T-helper 22 cell (primary cell): ENCODE data around the gene KANK4.
"Not testable (repeated sequence)": the region's sequence is repeated elsewhere in the genome, so short reads cannot be mapped to it uniquely, and the experiment has no call there.

Source experiments
- DNase-seq: peaks from one replicate; pipeline ENCODE4 v3.0.0-alpha.2; 2020; ENCODE audit warnings: low read depth

KANK4 gene

DNA sequence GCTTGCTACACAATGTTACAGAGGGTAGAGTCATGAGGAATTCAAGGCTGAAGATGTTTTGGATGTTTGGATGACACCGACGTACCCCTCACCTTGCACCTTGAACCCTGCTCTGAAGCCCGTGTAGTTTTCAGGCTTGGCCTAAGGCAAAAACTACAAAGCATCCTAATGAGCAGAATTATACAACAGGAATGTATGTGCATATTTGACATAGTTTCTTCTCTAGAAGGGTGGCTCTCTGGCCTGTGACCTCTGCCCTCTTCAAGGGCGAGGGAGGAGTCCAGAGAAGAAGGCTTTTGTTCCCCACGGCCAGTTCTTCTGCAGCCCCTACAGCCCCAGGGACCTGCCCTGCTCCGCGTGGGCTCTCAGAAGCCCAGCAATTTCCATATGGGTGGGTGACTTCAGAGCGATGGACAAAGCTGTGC is 81.3 kb downstream of the KANK4 start:
- DNase-seq = no peak

GRCh38 chr1:62237361-62237760 is 81.9 kb downstream of the KANK4 start:
- no peak for DNase-seq

GRCh38 chr1:62235576-62235975 is 83.7 kb downstream of the KANK4 start:
- no peak for DNase-seq

- DNase-seq = no peak
These were observed 84.5 kb downstream of the KANK4 start for GRCh38 chr1:62234688-62235087.

DNA sequence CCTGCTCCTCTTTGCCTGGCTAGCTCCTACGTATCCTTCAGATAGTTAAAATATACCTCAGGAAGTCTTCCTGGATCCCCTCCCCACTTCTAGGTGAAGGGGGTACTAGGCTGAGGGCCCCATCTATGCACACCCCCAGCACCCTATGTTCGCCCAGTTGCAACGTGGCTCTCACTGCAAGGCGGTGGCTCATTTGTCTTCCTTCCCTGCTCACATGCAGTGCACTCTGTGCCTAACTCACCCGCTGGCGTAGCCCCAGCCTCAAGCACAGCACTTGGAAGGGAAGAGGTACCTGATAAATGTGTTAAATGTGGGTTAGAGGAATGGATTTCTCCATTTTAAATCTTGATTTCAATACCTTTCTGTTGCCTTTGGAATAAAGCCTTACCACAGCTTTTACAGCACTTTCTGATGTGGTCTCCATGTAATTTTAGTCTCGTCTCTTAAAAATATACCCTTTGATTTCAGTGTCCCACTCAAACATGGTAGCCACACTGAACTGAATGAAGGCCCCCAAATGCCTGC is 85.2 kb downstream of the KANK4 start:
- DNase-seq = no peak

GRCh38 chr1:62232871-62233278 is 86.4 kb downstream of the KANK4 start:
- DNase-seq = no peak

DNA sequence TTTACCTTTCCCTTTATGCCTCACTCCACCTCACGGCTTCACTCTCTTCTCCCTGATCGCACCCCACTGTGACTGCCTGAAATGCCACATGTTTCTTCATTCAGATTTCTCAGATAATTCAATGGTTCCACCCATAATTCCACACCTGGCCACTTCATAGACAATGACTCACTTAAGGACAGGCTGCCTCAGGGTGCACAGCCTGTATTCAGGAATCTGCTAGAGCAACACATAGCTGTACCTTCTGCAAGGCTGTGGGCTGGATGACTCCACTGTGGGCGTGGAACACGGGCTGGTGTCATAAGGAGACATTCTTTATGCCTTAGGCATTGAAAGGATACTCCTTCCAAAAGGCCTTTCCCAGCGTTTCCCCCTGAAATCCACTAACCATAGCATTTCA is 88.5 kb downstream of the KANK4 start:
- no peak for DNase-seq

- DNase-seq = no peak
These were observed 89.3 kb downstream of the KANK4 start for GRCh38 chr1:62229932-62230331.

- DNase-seq = no peak
These were observed 89.8 kb downstream of the KANK4 start for GRCh38 chr1:62229468-62229867.

DNA sequence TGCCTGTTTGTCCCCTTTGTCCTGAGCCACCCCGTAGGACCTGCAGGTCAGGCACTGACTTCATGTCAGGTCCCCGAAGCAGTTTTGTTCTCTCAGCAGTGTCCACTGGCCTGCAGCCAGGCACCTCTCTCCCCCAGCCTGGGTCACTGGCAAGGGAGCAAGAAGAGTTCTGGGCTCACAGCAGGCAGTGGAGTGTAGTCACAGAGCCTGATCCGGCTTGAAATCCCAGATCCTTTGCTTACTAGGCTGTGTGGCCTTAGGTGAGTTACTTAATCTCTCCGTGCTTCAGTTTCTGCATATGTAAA is 90.4 kb downstream of the KANK4 start:
- no peak for DNase-seq

DNA sequence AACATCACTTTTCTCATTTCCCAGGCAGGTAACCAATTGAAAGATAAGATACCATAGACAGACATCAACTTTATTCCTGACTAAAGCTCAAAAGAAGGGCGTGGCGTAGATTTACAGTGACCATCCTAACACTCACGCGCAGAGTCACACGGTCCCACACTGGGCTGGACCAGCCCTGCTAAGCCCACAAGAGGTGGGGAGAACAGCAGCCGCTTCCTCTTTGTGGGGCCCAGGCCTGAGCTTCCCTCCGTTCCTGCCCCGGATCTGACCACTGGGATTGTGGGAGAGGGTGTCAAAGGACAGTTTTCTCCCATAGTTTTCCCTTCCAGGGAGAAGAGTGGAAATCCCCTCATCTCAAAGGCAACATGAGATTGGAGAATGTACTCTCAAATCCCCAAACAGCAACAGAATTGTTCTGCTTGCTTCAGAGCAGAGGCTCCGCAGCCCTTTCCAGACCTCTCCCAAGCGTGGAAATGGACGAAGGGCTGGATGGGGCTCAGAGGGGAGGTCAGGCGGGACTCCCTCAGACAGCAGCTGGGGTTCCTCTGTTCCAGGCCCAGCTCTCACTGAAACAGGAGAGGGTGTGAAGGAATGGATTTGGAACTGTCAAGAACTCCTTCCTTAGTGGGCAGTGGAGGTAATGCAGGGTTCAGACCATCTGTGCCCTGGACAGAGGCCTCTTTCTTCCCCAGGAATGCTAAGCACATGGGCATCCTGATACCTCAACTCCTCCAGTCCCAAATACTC is 90.9 kb downstream of the KANK4 start:
- no peak for DNase-seq

- DNase-seq = no peak
These were observed 91.7 kb downstream of the KANK4 start for GRCh38 chr1:62227496-62227895.

GRCh38 chr1:62224182-62224581 is 95.1 kb downstream of the KANK4 start:
- no peak for DNase-seq

DNA sequence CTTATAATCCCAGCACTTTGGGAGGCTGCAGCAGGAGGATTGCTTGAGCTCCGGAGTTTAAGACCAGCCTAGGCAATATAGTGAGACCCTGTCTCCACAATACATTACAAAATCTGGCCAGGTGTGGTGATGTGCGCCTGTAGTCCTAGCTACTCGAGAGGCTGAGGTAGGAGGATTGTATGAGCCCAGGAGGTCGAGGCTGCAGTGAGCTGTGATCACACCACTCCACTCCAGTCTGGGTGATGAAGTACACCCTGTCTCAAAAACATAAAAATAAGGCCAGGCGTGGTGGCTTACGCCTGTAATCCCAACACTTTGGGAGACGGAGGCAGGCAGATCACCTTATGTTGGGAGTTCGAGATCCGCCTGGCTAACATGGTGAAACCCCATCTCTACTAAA is 96.9 kb downstream of the KANK4 start:
- no peak for DNase-seq

DNA sequence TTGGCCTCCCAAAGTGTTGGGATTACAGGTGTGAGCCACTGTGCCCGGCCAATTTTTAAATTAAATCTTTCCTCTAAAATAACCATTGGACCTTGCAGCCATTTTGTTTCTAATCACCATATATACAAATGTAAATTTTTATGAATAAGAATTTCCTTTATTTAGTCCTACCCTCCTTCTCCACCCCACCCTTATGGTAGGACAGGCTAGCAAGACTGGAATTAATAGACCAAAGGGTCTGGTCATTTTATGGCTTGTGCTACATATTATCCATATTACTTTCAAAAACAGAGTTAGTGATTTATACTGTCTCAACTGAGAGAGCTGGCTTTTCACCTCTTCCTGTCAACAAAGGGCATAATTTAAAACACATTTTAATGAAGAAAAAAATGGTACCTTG is 98.1 kb downstream of the KANK4 start:
- DNase-seq = no peak

DNA sequence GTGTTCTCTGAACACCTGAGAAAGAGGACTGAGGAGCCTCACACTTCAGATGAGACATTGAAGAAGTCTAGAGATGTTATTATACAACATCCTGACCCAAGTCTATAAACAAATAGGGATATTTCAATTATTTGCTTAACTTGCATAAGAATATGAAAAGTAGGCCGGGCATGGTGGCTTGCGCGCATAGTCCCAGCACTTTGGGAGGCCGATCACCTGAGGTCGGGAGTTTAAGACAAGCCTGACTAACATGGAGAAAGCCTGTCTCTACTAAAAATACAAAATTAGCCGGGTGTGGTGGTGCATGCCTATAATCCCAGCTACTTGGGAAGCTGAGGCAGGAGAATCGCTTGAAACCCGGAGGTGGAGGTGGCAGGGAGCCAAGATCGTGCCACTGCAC is 98.8 kb downstream of the KANK4 start:
- DNase-seq = not testable (repeated sequence)

DNA sequence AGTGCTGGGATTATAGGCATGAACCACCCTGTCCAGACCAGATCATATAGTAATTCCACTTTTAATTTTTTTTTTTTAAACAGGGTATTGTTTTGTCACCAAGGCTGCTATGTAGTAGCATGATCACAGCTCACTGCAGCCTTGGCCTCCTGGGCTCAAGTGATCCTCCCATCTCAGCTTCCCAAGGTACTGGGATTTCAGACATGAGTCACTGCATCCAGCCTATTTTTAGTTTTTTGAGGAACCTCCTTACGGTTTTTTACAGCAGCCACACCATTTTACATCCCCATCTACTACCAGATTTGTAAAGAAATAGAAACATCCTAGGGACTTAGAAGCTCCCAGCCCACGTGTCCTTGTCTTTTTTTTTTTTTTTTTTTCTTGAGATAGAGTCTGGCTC is 100.6 kb downstream of the KANK4 start:
- no peak for DNase-seq

DNA sequence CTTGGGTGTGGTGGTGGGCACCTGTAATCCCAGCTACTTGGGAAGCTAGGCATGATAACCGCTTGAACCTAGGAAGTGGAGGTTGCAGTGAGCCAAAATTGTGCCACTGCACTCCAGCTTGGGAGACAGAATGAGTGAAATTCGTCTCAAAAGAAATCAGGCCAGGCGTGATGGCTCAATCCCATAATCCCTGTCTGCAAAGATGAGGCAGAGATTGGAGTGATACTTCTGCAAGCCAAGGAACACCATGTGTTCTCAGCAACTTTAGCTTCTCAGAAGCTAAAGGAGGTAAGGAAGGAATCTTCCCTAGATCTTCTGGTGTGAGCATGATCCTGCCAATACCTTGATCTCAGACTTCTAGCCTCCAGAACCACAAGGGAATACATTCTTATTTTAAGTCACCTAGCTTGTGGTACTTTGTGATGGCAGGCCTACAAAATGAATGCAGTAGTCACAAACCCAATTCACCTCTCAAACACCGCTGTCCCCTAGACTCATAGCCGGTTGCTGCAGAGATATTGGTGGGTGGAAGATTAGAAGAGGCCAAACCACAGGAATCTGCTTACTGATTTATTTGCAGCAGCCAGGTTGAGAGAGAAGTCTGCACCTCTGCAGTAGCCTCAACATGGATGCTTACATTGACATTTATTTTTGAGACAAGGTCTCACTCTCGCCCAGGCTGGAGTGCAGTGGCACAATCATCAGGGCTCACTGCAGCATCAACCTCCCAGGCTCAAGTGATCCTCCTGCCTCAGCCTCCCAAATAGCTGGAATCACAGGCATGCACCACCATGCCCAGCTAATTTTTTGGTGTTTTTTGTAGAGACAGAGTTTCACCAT is 105.9 kb downstream of the KANK4 start:
- no peak for DNase-seq

- no peak for DNase-seq
These were observed 106.8 kb downstream of the KANK4 start for GRCh38 chr1:62212411-62212810.

- no peak for DNase-seq
These were observed 108.3 kb downstream of the KANK4 start for GRCh38 chr1:62210960-62211359.

- no peak for DNase-seq
These were observed 109.2 kb downstream of the KANK4 start for GRCh38 chr1:62209931-62210595.

DNA sequence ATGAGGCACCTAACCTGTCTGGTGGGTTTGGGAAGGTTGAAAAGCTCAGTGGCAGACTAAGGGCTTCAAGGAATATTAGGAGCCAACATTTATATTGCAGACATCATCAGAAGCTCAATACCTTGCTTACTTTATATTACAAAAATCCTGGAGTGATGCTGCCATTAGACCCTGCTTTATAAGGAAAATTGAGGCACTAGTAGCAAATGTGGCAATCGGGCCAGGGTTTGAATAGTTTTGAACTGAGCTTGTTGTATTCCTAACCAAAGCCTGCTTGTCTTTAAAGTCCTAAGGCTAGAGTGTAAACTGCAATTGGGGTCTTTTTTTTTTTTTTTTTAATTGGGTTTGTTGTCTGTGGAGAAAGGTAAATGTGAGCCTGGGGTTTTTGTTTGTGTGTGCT is 110.3 kb downstream of the KANK4 start:
- DNase-seq = no peak

GRCh38 chr1:62208087-62208486 is 111.1 kb downstream of the KANK4 start:
- no peak for DNase-seq
